SU-DHL-6 (cell line): Measurements from ENCODE around the gene IL10RB.
"Not testable (repeated sequence)": the region's sequence is repeated elsewhere in the genome, so short reads cannot be mapped to it uniquely, and the experiment has no call there.

ENCODE experiments used
- H2AFZ ChIP-seq: fragments of 200-600 bp; sonication (generic); 2 replicates; pipeline ENCODE4 v1.6.1; 2014; ENCODE audit warnings: low read depth, mild to moderate bottlenecking, moderate library complexity, mixed read lengths, antibody characterized with exemption, low read length; ENCODE audit not compliant: severe bottlenecking
- H3F3A ChIP-seq: fragments of 200-600 bp; shearing (Covaris generic); 2 replicates; pipeline ENCODE4 v1.6.0; 2016; ENCODE audit warnings: antibody characterized with exemption, mild to moderate bottlenecking; ENCODE audit not compliant: insufficient read depth
- H3K27ac ChIP-seq: fragments of 200-600 bp; sonication (generic); 2 replicates; pipeline ENCODE4 v1.5.1; 2016; ENCODE audit warnings: low read depth, mild to moderate bottlenecking, low read length, moderate library complexity, mixed read lengths
- H3K27me3 ChIP-seq: fragments of 200-600 bp; sonication (generic), shearing (Covaris generic); 2 replicates; pipeline ENCODE4 v1.6.0; 2014; ENCODE audit warnings: mild to moderate bottlenecking, low read length
- H3K36me3 ChIP-seq: fragments of 200-600 bp; sonication (generic); 2 replicates; pipeline ENCODE4 v1.6.1; 2014; ENCODE audit warnings: mild to moderate bottlenecking, low read length, mixed read lengths
- H3K4me2 ChIP-seq: fragments of 300-600, 200-600 bp; shearing (Covaris generic), sonication (generic); 2 replicates; pipeline ENCODE4 v1.6.0; 2014; ENCODE audit warnings: low read length, low read depth, mild to moderate bottlenecking; ENCODE audit not compliant: poor library complexity, severe bottlenecking
- H3K4me3 ChIP-seq: fragments of 200-600 bp; sonication (generic); 2 replicates; pipeline ENCODE4 v1.5.1; 2014; ENCODE audit warnings: antibody characterized with exemption, low read length, mild to moderate bottlenecking, mixed read lengths; ENCODE audit not compliant: insufficient read depth, poor library complexity, severe bottlenecking
- H3K79me2 ChIP-seq: fragments of 200-600 bp; sonication (generic); 2 replicates; pipeline ENCODE4 v1.6.1; 2014; ENCODE audit warnings: mild to moderate bottlenecking, low read length, moderate library complexity; ENCODE audit not compliant: insufficient read depth
- H3K9ac ChIP-seq: fragments of 200-600 bp; sonication (generic); 2 replicates; pipeline ENCODE4 v1.7.0; 2014; ENCODE audit warnings: mild to moderate bottlenecking, low read length
- H3K9me2 ChIP-seq: fragments of 200-600 bp; sonication (generic); replicated peaks from 2 replicates; pipeline ENCODE4 v1.6.1; 2014; ENCODE audit warnings: low read length; ENCODE audit not compliant: insufficient read depth
- H3K9me3 ChIP-seq: fragments of 200-600 bp; sonication (generic); 2 replicates; pipeline ENCODE4 v1.6.1; 2014; ENCODE audit warnings: low read length, mixed read lengths; ENCODE audit not compliant: insufficient read depth
- H4K20me1 ChIP-seq: fragments of 200-600 bp; sonication (generic); 2 replicates; pipeline ENCODE4 v1.6.1; 2014; ENCODE audit warnings: low read depth, mild to moderate bottlenecking, antibody characterized with exemption, low read length, moderate library complexity, mixed read lengths
- EZH2phosphoT487 ChIP-seq: fragments of 200-600 bp; sonication (generic), shearing (Covaris generic); conservative IDR thresholded peaks from 2 replicates; pipeline ENCODE4 v1.6.1; 2018; ENCODE audit warnings: mild to moderate bottlenecking, antibody characterized with exemption, low read length, moderate library complexity, mixed read lengths
- TF ChIP-seq, protein P1 (sequence below): fragments of 200-600 bp; sonication (generic); IDR thresholded peaks from one replicate; pipeline ENCODE4 v1.5.1; 2017; ENCODE audit warnings: antibody characterized with exemption, mild to moderate bottlenecking, low read length, moderate library complexity; ENCODE audit not compliant: insufficient read depth, poor library complexity, severe bottlenecking

Gene IL10RB

DNA sequence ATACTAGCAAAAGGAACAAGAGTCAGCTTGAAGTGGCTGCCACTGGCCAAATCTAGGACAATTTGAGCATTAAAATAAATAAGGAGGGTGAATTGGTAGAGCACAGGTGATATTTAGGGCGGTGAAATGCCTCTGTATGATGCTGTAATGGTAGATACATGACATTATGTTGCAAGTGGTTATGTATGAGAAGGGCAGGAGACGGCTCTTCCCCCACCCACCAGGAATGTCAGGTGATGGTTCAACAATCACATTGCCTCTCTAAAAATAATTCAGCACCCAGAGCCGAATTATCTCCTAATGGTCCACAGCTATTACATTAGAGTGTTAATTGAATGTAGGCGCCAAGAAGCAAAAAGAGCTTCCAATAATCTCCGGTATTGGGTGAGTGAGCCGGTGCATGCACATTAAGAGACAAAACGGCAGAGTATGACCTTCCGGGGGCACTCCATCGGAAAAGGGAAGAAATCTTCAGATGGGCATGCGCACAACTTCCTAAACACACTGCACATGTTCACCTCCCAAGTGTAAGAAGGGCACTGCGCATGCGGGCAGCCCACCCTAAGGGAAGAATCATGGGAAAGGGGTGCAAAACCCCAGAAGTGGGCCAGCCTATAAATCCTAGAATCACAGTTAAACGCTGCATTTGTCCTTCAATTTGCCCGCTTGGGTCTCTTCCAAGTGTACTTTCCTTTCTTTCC, 51.8 kb downstream of the IL10RB start:
- H3K4me2 ChIP-seq: no peak overlapping the region
- H3K27me3 ChIP-seq: no peaks in the 10 kb centered on the region
- no peaks in the 10 kb centered on the region for H3K9me2 ChIP-seq
- no peak overlapping the region for H3K4me3 ChIP-seq
- no peaks in the 10 kb centered on the region for H3K79me2 ChIP-seq
- H3K9me3 ChIP-seq: no peaks in the 10 kb centered on the region
- no peak overlapping the region for H3K27ac ChIP-seq
- no peaks in the 10 kb centered on the region for H4K20me1 ChIP-seq
- no peak overlapping the region for H2AFZ ChIP-seq
- H3K9ac ChIP-seq: no peak overlapping the region
- no peak for TF ChIP-seq EZH2phosphoT487
- TF ChIP-seq, protein P1, sequence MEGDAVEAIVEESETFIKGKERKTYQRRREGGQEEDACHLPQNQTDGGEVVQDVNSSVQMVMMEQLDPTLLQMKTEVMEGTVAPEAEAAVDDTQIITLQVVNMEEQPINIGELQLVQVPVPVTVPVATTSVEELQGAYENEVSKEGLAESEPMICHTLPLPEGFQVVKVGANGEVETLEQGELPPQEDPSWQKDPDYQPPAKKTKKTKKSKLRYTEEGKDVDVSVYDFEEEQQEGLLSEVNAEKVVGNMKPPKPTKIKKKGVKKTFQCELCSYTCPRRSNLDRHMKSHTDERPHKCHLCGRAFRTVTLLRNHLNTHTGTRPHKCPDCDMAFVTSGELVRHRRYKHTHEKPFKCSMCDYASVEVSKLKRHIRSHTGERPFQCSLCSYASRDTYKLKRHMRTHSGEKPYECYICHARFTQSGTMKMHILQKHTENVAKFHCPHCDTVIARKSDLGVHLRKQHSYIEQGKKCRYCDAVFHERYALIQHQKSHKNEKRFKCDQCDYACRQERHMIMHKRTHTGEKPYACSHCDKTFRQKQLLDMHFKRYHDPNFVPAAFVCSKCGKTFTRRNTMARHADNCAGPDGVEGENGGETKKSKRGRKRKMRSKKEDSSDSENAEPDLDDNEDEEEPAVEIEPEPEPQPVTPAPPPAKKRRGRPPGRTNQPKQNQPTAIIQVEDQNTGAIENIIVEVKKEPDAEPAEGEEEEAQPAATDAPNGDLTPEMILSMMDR: no peak
- no peaks in the 10 kb centered on the region for H3F3A ChIP-seq
- H3K36me3 ChIP-seq: no peaks in the 10 kb centered on the region

DNA sequence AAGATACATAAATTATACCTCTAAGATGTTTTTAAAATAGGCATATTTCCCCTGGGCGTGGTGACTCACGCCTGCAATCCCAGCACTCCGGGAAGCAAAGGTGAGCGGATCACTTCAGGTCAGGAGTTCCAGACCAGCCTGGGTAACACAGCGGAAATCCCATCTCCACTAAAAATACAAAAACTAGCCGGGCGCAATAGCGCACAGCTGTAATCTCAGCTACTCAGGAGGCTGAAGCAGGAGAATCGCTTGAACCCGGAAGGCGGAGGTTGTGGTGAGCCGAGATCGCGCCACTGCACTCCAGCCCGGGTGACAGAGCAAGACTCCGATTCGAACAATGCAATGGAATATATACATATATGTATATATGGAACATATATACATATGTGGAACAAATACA, 54.8 kb downstream of the IL10RB start:
- H3K27ac ChIP-seq, H4K20me1 ChIP-seq, H3K4me3 ChIP-seq, H3K9ac ChIP-seq, H3K9me2 ChIP-seq, H3K36me3 ChIP-seq, H3K9me3 ChIP-seq, H3K27me3 ChIP-seq, H3F3A ChIP-seq, H3K4me2 ChIP-seq, H2AFZ ChIP-seq: not testable (repeated sequence)
- H3K79me2 ChIP-seq: peaks cover 11% of the 10 kb centered on the region

DNA sequence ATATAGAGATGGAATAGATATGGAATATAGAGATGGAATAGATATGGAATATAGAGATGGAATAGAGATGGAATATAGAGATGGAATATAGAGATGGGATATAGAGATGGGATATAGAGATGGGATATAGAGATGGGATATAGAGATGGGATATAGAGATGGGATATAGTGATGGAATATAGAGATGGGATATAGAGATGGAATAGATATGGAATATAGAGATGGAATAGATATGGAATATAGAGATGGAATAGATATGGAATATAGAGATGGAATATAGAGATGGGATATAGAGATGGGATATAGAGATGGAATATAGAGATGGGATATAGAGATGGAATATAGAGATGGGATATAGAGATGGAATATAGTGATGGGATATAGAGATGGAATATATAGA, 57.4 kb downstream of the IL10RB start:
- H3K27me3 ChIP-seq, H3F3A ChIP-seq, H3K9me3 ChIP-seq, H2AFZ ChIP-seq, H3K9me2 ChIP-seq, H3K36me3 ChIP-seq, H4K20me1 ChIP-seq, H3K27ac ChIP-seq: not testable (repeated sequence)
- Histone ChIP-seq H3K4me2 (peak overlapping the region; percentile 85), H3K79me2 (peaks cover 37% of the 10 kb centered on the region), H3K9ac (peak overlapping the region; percentile 79), H3K4me3 (peak overlapping the region; percentile 66)

DNA sequence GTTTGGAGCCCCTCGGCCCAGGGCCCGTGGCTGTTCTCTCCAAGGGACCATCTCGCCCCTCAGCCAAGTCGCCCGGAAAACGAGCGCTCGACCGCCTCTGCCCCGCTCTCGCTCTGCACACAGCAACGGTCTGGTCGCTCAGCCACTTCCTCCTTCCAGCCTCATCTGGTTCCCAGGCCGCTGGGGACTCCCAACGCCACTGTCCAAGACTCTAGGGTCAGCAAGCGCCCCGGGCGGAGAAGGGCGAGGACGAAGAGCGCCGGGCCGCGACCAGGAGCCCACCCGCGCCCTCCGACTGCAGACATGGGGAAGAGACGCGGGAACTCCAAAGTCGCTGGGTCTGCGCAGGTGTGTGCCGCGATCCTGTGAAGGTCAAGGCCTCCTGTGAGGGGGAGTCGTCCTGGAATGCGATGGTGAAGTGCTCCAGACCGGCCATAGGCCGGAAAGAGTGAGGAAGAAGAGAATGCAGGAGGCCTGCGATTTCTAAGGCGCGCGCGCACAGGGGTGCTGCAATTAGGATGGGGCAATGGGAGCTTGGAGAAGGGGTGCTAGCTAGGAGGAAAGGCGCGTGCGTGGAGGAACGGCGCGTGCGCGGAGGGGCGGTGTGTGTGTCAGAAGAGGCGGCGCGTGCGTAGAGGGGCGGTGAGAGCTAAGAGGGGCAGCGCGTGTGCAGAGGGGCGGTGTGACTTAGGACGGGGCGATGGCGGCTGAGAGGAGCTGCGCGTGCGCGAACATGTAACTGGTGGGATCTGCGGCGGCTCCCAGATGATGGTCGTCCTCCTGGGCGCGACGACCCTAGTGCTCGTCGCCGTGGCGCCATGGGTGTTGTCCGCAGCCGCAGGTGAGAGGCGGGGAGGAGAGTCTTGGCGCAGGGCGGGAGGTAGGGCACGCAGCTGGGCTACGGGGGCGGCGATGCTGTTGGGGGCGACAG, 58.4 kb downstream of the IL10RB start, which contains the start of gene IFNAR1:
Gene IFNAR1 (plus strand): TSS at position 680 of the 931 bp plus-strand sequence. CDS start 86 bp downstream, at position 766.
- peaks cover 44% of the 10 kb centered on the region for H3K79me2 ChIP-seq
- peak within 1 kb of the TSS; percentile 89 for H3K27ac ChIP-seq
- H2AFZ ChIP-seq: peak within 1 kb of the TSS; percentile 87
- no peaks in the 10 kb centered on the region for H3K9me3 ChIP-seq
- no peaks in the 10 kb centered on the region for H3K9me2 ChIP-seq
- H3K4me3 ChIP-seq: peak within 1 kb of the TSS; percentile 66
- no peaks in the 10 kb centered on the region for H4K20me1 ChIP-seq
- H3K27me3 ChIP-seq: no peaks in the 10 kb centered on the region
- TF ChIP-seq, protein P1: no peak
- TF ChIP-seq EZH2phosphoT487: no peak
- peaks cover 10% of the 10 kb centered on the region for H3F3A ChIP-seq
- peak within 1 kb of the TSS; percentile 85 for H3K4me2 ChIP-seq
- no peaks in the 10 kb centered on the region for H3K36me3 ChIP-seq
- peak within 1 kb of the TSS; percentile 79 for H3K9ac ChIP-seq
